ENCODE results near the gene STX4.

Gene STX4

GRCh38 chr16:31020536-31020935, 12.8 kb upstream of the STX4 start:
- TF ChIP-seq CTCF (IDR thresholded peaks at IDR 0.05; ENCODE audit: insufficient read depth, low read length, poor library complexity, severe bottlenecking), result no peak
- no peak for TF ChIP-seq EZH2phosphoT487 (conservative IDR thresholded peaks at IDR 0.05; ENCODE audit: low read length)
- Histone ChIP-seq H3K36me3 (ENCODE audit: low read length) (no peaks in the 10 kb centered on the region), H3K9ac (ENCODE audit: low read length) (no peak overlapping the region), H3K9me3 (ENCODE audit: insufficient read depth, low read length) (no peaks in the 10 kb centered on the region), H2AFZ (ENCODE audit: low read depth, low read length, severe bottlenecking) (no peak overlapping the region), H3K79me2 (ENCODE audit: insufficient read depth, low read length) (no peaks in the 10 kb centered on the region), H3K4me2 (ENCODE audit: low read depth, low read length, poor library complexity, severe bottlenecking) (no peak overlapping the region), H3K27ac (ENCODE audit: low read depth, low read length) (no peak overlapping the region), H3K27me3 (ENCODE audit: low read length) (no peaks in the 10 kb centered on the region), H4K20me1 (ENCODE audit: low read depth, low read length) (no peaks in the 10 kb centered on the region), H3K4me3 (ENCODE audit: insufficient read depth, low read length, poor library complexity, severe bottlenecking) (no peak overlapping the region), H3F3A (ENCODE audit: insufficient read depth) (no peaks in the 10 kb centered on the region), H3K9me2 (replicated peaks; ENCODE audit: insufficient read depth, low read length) (no peaks in the 10 kb centered on the region)

GRCh38 chr16:31022544-31023251, 10.7 kb upstream of the STX4 start:
- Histone ChIP-seq H3K9me2 (replicated peaks; ENCODE audit: insufficient read depth, low read length) (no peaks in the 10 kb centered on the region), H4K20me1 (ENCODE audit: low read depth, low read length) (no peaks in the 10 kb centered on the region), H3F3A (ENCODE audit: insufficient read depth) (no peaks in the 10 kb centered on the region), H2AFZ (ENCODE audit: low read depth, low read length, severe bottlenecking) (no peak overlapping the region), H3K4me3 (ENCODE audit: insufficient read depth, low read length, poor library complexity, severe bottlenecking) (no peak overlapping the region), H3K4me2 (ENCODE audit: low read depth, low read length, poor library complexity, severe bottlenecking) (no peak overlapping the region), H3K27ac (ENCODE audit: low read depth, low read length) (no peak overlapping the region), H3K27me3 (ENCODE audit: low read length) (no peaks in the 10 kb centered on the region), H3K9me3 (ENCODE audit: insufficient read depth, low read length) (no peaks in the 10 kb centered on the region), H3K36me3 (ENCODE audit: low read length) (no peaks in the 10 kb centered on the region), H3K79me2 (ENCODE audit: insufficient read depth, low read length) (no peaks in the 10 kb centered on the region), H3K9ac (ENCODE audit: low read length) (no peak overlapping the region)
- TF ChIP-seq EZH2phosphoT487 (conservative IDR thresholded peaks at IDR 0.05; ENCODE audit: low read length) (no peak), CTCF (IDR thresholded peaks at IDR 0.05; ENCODE audit: insufficient read depth, low read length, poor library complexity, severe bottlenecking) (no peak)

- Histone ChIP-seq H3K27ac (ENCODE audit: low read depth, low read length) (no peak overlapping the region), H3K9me3 (ENCODE audit: insufficient read depth, low read length) (no peaks in the 10 kb centered on the region), H3K79me2 (ENCODE audit: insufficient read depth, low read length) (no peaks in the 10 kb centered on the region), H2AFZ (ENCODE audit: low read depth, low read length, severe bottlenecking) (no peak overlapping the region), H3K9ac (ENCODE audit: low read length) (no peak overlapping the region), H3K4me2 (ENCODE audit: low read depth, low read length, poor library complexity, severe bottlenecking) (no peak overlapping the region), H3K4me3 (ENCODE audit: insufficient read depth, low read length, poor library complexity, severe bottlenecking) (no peak overlapping the region), H4K20me1 (ENCODE audit: low read depth, low read length) (no peaks in the 10 kb centered on the region), H3K9me2 (replicated peaks; ENCODE audit: insufficient read depth, low read length) (no peaks in the 10 kb centered on the region), H3K27me3 (ENCODE audit: low read length) (no peaks in the 10 kb centered on the region), H3F3A (ENCODE audit: insufficient read depth) (no peaks in the 10 kb centered on the region), H3K36me3 (ENCODE audit: low read length) (no peaks in the 10 kb centered on the region)
- no peak for TF ChIP-seq CTCF (IDR thresholded peaks at IDR 0.05; ENCODE audit: insufficient read depth, low read length, poor library complexity, severe bottlenecking)
- no peak for TF ChIP-seq EZH2phosphoT487 (conservative IDR thresholded peaks at IDR 0.05; ENCODE audit: low read length)
Observed at GRCh38 chr16:31023252-31023602, 10.1 kb upstream of the STX4 start.

Data from SU-DHL-6 (cell line).